Right cardiac atrium (tissue), 5 donors: ENCODE measurements around the gene UBE2E2. TPM values are rescaled to one million over a fixed set of nuclear protein-coding genes. Genes with fewer than 3 reads are reported as not detected.

Experiments
- ATAC-seq, 2 donors: fragments of 200-7000 bp; cut with Tn5 transposase; one replicate each; pipeline versions ENCODE4 v1.8.0 to v1.9.1; 2020; ENCODE audit warnings: moderate library complexity in 2 of 2, mild to moderate bottlenecking in 1 of 2
- DNase-seq, 3 donors: peaks; one replicate each; pipeline ENCODE4 v3.0.0-alpha.2; 2020
- H3K27ac ChIP-seq: one replicate; pipeline ENCODE4 v1.5.1; 2013; ENCODE audit warnings: mild to moderate bottlenecking, low read length, control low read depth, moderate library complexity
- H3K27me3 ChIP-seq: one replicate; pipeline ENCODE4 v1.6.1; 2013; ENCODE audit not compliant: control insufficient read depth, insufficient read depth
- H3K4me1 ChIP-seq: one replicate; pipeline ENCODE4 v1.6.1; 2013; ENCODE audit warnings: low read length; ENCODE audit not compliant: control insufficient read depth, insufficient read depth
- H3K4me3 ChIP-seq: one replicate; pipeline ENCODE4 v1.5.1; 2013; ENCODE audit warnings: low read length, control low read depth
- H3K9me3 ChIP-seq: one replicate; pipeline ENCODE4 v1.6.1; 2013; ENCODE audit warnings: low read length; ENCODE audit not compliant: control insufficient read depth
- WGBS: extraction: QIAGEN DNeasy Blood & Tissue Kit; methylation state at CpG from one replicate; pipeline ENCODE4 v1.1.7; 2013; 5-methylcytosine and 5-hydroxymethylcytosine counted together
- intact Hi-C, 4 donors: fragments of 100-400 bp; cut with DNase I; formaldehyde crosslinking; loops; one replicate each; pipeline versions ENCODE4 v1.11.0 to v1.14.0; 2022 to 2023
- polyA plus RNA-seq: library from polyadenylated mRNA; stranded (reverse); fragments of 200-250 nt; gene quantifications from one replicate; pipeline ENCODE4 v1.2.3, GENCODE V29; 2013
- total RNA-seq, 4 donors: library from RNA; stranded (reverse); fragmentation: NEBNext Ultra II Directional; extraction: Animal tissue kit (Norgen Biotek cat#: 25700); gene quantifications; one replicate each; pipeline ENCODE4 v1.2.1, GENCODE V29; 2021
- donor health status: healthy with polysubstance abuse.
- donor health status: DM: no; HTN: yes; CAD: no.
- donor health status: DM: no; HTN: no; CAD: no.
- donor health status: DM: no; HTN: yes; CAD: no; lungs with severe emphysema.
- donor health status: DM: yes; HTN: yes; CAD: no.

Gene UBE2E2
- total and polyA plus RNA-seq, 5 donors: 32.3 to 49.2 (median 45.2) TPM

GRCh38 chr3:23484386-23484785 lies 281.3 kb downstream of the UBE2E2 start:
- intact Hi-C loops: no loop called here
- Histone ChIP-seq H3K9me3 (no peaks in the 10 kb centered on the region), H3K27me3 (no peaks in the 10 kb centered on the region), H3K4me3 (no peak overlapping the region), H3K27ac (no peak overlapping the region), H3K4me1 (peaks cover under 1% of the 10 kb centered on the region)
- WGBS: 94% methylated on average over 4 of the region's 4 CpGs
- no peak for DNase-seq
- no peak for ATAC-seq

GRCh38 chr3:23485922-23486321 lies 282.8 kb downstream of the UBE2E2 start:
- ATAC-seq (no peak), DNase-seq (peak in 1 of 3 donors; percentile 40)
- Histone ChIP-seq H3K4me1 (peaks cover 3% of the 10 kb centered on the region), H3K4me3 (no peak overlapping the region), H3K27ac (no peak overlapping the region), H3K27me3 (no peaks in the 10 kb centered on the region), H3K9me3 (no peaks in the 10 kb centered on the region)
- WGBS: 80% methylated on average over 6 of the region's 6 CpGs
- intact Hi-C loops: no loop called here

GRCh38 chr3:23487015-23487414 lies 283.9 kb downstream of the UBE2E2 start:
- WGBS: 97% methylated on average over 9 of the region's 9 CpGs
- H3K9me3 ChIP-seq: no peaks in the 10 kb centered on the region
- H3K4me3 ChIP-seq: no peak overlapping the region
- intact Hi-C loops: no loop called here
- peaks cover 3% of the 10 kb centered on the region for H3K4me1 ChIP-seq
- no peaks in the 10 kb centered on the region for H3K27me3 ChIP-seq
- ATAC-seq (peak in 1 of 2 donors; percentile 21), DNase-seq (peak in 1 of 3 donors; percentile 45)
- H3K27ac ChIP-seq: no peak overlapping the region

GRCh38 chr3:23488618-23489017 lies 285.5 kb downstream of the UBE2E2 start:
- H3K27ac ChIP-seq: no peak overlapping the region
- no peaks in the 10 kb centered on the region for H3K9me3 ChIP-seq
- 72% methylated on average over 3 of the region's 3 CpGs for WGBS
- ATAC-seq (no peak), DNase-seq (no peak)
- H3K27me3 ChIP-seq: no peaks in the 10 kb centered on the region
- intact Hi-C loops: no loop called here
- no peak overlapping the region for H3K4me3 ChIP-seq
- peaks cover 3% of the 10 kb centered on the region for H3K4me1 ChIP-seq

- Histone ChIP-seq H3K27me3 (no peaks in the 10 kb centered on the region), H3K4me1 (peaks cover 3% of the 10 kb centered on the region), H3K9me3 (no peaks in the 10 kb centered on the region), H3K4me3 (no peak overlapping the region), H3K27ac (no peak overlapping the region)
- DNase-seq: no peak
- no peak for ATAC-seq
- 96% methylated on average over 7 of the region's 7 CpGs for WGBS
- intact Hi-C loops: no loop called here
Observed at GRCh38 chr3:23489300-23490158, 286.4 kb downstream of the UBE2E2 start.

GRCh38 chr3:23490459-23490858 lies 287.3 kb downstream of the UBE2E2 start:
- DNase-seq: no peak
- 29% methylated on average over 3 of the region's 3 CpGs for WGBS
- no peak overlapping the region for H3K4me3 ChIP-seq
- peaks cover 3% of the 10 kb centered on the region for H3K4me1 ChIP-seq
- peak in 1 of 2 donors; percentile 36 for ATAC-seq
- no peak overlapping the region for H3K27ac ChIP-seq
- intact Hi-C loops: no loop called here
- H3K9me3 ChIP-seq: no peaks in the 10 kb centered on the region
- H3K27me3 ChIP-seq: no peaks in the 10 kb centered on the region

GRCh38 chr3:23492057-23492456 lies 288.9 kb downstream of the UBE2E2 start:
- intact Hi-C loops: no loop called here
- no peak for ATAC-seq
- H3K4me1 ChIP-seq: peaks cover 3% of the 10 kb centered on the region

GRCh38 chr3:23493889-23494288 lies 290.8 kb downstream of the UBE2E2 start:
- H3K4me3 ChIP-seq: no peak overlapping the region
- DNase-seq (no peak), ATAC-seq (no peak)
- H3K4me1 ChIP-seq: peaks cover 3% of the 10 kb centered on the region
- intact Hi-C loops: no loop called here
- no peaks in the 10 kb centered on the region for H3K27me3 ChIP-seq
- H3K27ac ChIP-seq: no peak overlapping the region
- H3K9me3 ChIP-seq: no peaks in the 10 kb centered on the region

More at GRCh38 chr3:23492057-23492456, 288.9 kb downstream of the UBE2E2 start:
- Histone ChIP-seq H3K4me3 (no peak overlapping the region), H3K9me3 (no peaks in the 10 kb centered on the region), H3K27me3 (no peaks in the 10 kb centered on the region), H3K27ac (no peak overlapping the region)
- DNase-seq: no peak

GRCh38 chr3:23494967-23495366 lies 291.8 kb downstream of the UBE2E2 start:
- intact Hi-C loops: no loop called here
- no peaks in the 10 kb centered on the region for H3K4me1 ChIP-seq
- no peaks in the 10 kb centered on the region for H3K9me3 ChIP-seq
- no peak for DNase-seq
- H3K4me3 ChIP-seq: no peak overlapping the region
- H3K27me3 ChIP-seq: no peaks in the 10 kb centered on the region
- ATAC-seq: no peak
- no peak overlapping the region for H3K27ac ChIP-seq
- WGBS: 84% methylated on average over 1 of the region's 1 CpG

- DNase-seq (no peak), ATAC-seq (peak; percentile 54 to 72)
- intact Hi-C loops: no loop called here
- Histone ChIP-seq H3K4me1 (no peaks in the 10 kb centered on the region), H3K4me3 (no peak overlapping the region), H3K27ac (no peak overlapping the region), H3K9me3 (no peaks in the 10 kb centered on the region), H3K27me3 (no peaks in the 10 kb centered on the region)
- WGBS: 91% methylated on average over 1 of the region's 1 CpG
Observed at GRCh38 chr3:23495507-23495906, 292.4 kb downstream of the UBE2E2 start.

- H3K9me3 ChIP-seq: no peaks in the 10 kb centered on the region
- DNase-seq (no peak), ATAC-seq (no peak)
- H3K4me3 ChIP-seq: no peak overlapping the region
- whole genome bisulfite sequencing: 90% methylated on average over 1 of the region's 1 CpG
- no peaks in the 10 kb centered on the region for H3K4me1 ChIP-seq
- H3K27ac ChIP-seq: no peak overlapping the region
- intact Hi-C loops: no loop called here
- no peaks in the 10 kb centered on the region for H3K27me3 ChIP-seq
Observed at GRCh38 chr3:23496165-23496564, 293.0 kb downstream of the UBE2E2 start.
